AG09309 (cell line): ENCODE results near the gene TBX2.
"Not testable (repeated sequence)": the region's sequence is repeated elsewhere in the genome, so short reads cannot be mapped to it uniquely, and the experiment has no call there.

Experiments used
- DNase-seq: peaks from one replicate; pipeline ENCODE4 v3.0.0-alpha.2; 2010; ENCODE audit warnings: low read depth
- H3K4me3 ChIP-seq: 2 replicates; pipeline ENCODE4 v1.5.1; 2011; ENCODE audit warnings: mild to moderate bottlenecking, low read depth, low read length, moderate library complexity; ENCODE audit not compliant: control insufficient read depth
- TF ChIP-seq, protein P1 (sequence below): IDR thresholded peaks from 2 replicates; pipeline ENCODE4 v1.5.1; 2011; ENCODE audit warnings: mild to moderate bottlenecking, low read depth, low read length, inconsistent platforms; ENCODE audit not compliant: insufficient read depth, control insufficient read depth; ENCODE audit errors: missing control alignments

The TBX2 gene

GRCh38 chr17:61436995-61437704, 37.5 kb downstream of the TBX2 start:
- TF ChIP-seq, protein P1, sequence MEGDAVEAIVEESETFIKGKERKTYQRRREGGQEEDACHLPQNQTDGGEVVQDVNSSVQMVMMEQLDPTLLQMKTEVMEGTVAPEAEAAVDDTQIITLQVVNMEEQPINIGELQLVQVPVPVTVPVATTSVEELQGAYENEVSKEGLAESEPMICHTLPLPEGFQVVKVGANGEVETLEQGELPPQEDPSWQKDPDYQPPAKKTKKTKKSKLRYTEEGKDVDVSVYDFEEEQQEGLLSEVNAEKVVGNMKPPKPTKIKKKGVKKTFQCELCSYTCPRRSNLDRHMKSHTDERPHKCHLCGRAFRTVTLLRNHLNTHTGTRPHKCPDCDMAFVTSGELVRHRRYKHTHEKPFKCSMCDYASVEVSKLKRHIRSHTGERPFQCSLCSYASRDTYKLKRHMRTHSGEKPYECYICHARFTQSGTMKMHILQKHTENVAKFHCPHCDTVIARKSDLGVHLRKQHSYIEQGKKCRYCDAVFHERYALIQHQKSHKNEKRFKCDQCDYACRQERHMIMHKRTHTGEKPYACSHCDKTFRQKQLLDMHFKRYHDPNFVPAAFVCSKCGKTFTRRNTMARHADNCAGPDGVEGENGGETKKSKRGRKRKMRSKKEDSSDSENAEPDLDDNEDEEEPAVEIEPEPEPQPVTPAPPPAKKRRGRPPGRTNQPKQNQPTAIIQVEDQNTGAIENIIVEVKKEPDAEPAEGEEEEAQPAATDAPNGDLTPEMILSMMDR = no peak
- H3K4me3 ChIP-seq = no peak overlapping the region
- no peak for DNase-seq

DNA sequence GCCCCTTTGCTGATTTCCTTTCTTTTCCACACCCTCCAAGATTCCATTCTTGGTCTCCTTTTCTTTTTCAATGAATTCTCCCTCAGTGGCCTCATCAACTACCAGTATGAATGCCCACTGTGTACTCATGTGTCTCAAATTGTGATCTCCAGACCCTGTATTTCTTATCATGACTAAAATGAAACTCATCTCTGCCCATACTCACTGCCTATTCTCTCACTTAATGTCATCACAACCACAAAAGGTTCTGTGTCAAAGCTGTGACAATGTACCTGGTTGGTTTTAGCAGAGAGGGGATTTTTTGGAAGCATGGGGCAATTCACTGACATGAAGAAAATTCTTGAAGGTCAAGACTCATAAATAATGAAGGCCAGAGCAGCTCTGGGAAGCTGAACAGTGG, 41.1 kb downstream of the TBX2 start:
- TF ChIP-seq, protein P1 = no peak
- DNase-seq = no peak
- no peak overlapping the region for H3K4me3 ChIP-seq

- not testable (repeated sequence) for H3K4me3 ChIP-seq, DNase-seq
These were observed 41.9 kb downstream of the TBX2 start for GRCh38 chr17:61441507-61441906.

- DNase-seq = no peak
- TF ChIP-seq, protein P1 = no peak
- no peak overlapping the region for H3K4me3 ChIP-seq
These were observed 42.6 kb downstream of the TBX2 start for GRCh38 chr17:61442136-61442775.

DNA sequence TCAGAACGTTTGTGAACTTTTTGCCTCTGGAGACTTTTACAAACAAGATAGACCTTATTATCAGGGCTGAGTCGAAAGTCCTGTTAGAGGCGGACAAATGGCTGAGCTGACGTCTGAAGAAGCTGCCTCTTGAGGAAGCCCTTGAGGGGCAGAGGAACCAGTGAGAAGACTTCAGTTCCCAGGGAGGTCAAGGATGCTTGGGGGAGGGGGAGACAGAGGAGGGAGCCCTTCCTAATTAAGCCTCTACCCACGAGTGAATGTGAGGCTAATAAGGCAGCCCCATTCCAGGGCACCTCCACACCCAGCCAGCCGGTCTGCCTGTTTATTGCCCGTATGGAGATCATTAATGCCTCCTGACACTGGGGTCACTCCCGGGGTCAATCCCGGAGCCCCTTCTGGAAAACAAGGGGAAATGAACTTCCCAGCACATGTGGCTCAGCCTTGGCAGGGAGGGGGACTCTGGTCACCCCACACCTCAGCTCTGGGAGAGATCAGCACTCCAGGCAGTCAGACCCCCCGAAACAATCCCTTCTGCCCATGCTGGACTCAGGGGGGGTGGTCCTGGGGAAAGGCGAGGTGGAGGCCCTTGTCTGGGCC, 43.3 kb downstream of the TBX2 start:
- H3K4me3 ChIP-seq = no peak overlapping the region
- TF ChIP-seq, protein P1 = no peak
- no peak for DNase-seq

- H3K4me3 ChIP-seq = no peak overlapping the region
- TF ChIP-seq, protein P1 = no peak
- DNase-seq = no peak
These were observed 43.8 kb downstream of the TBX2 start for GRCh38 chr17:61443475-61443882.

DNA sequence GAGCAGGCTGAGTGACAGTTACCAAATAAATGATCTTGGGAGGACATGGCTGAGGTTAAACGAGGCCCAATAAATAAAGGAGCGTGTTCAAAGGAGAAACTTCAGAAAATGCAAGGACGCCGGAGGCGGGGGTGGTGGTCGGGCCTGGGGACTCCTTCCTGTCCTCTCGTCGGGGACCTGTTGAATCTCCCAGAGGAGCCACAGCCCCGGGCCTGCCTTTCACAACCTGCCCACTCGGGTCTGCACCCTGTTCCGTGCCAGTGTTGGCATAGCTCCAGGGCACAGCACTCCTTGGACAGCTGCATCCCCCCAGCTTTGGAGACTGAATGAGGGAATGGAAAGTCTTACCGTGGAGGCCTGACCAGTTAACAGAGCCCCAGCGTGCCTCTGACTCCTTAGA, 44.4 kb downstream of the TBX2 start:
- TF ChIP-seq, protein P1 = no peak
- H3K4me3 ChIP-seq = no peak overlapping the region
- DNase-seq = no peak
